Uterus (tissue), 4 donors: ENCODE data around the gene ITPR2. TPM values are rescaled to one million over a fixed set of nuclear protein-coding genes. Genes with fewer than 3 reads are reported as not detected.
"Not testable (repeated sequence)": the region's sequence is repeated elsewhere in the genome, so short reads cannot be mapped to it uniquely, and the experiment has no call there.

Experiments
- DNase-seq, 2 donors: peaks; one replicate each; pipeline ENCODE4 v3.0.0-alpha.2; 2019 to 2020
- H3K27ac ChIP-seq, 2 donors: fragments of 200-600 bp; sonication (generic); 1 replicate in 1 of 2; 2 replicates in 1 of 2; pipeline ENCODE4 v1.5.1; 2016 to 2018
- H3K27me3 ChIP-seq, 2 donors: fragments of 200-600 bp; sonication (generic); one replicate each; pipeline ENCODE4 v1.5.1; 2018 to 2019; ENCODE audit warnings: control low read depth in 1 of 2
- H3K36me3 ChIP-seq, 2 donors: fragments of 200-600 bp; sonication (generic); one replicate each; pipeline ENCODE4 v1.5.1; 2019; ENCODE audit warnings: control low read depth in 1 of 2
- H3K4me1 ChIP-seq, 2 donors: fragments of 200-600 bp; sonication (generic); one replicate each; pipeline ENCODE4 v1.5.1; 2018 to 2019; ENCODE audit warnings: control low read depth in 1 of 2
- H3K4me3 ChIP-seq, 2 donors: fragments of 200-600 bp; sonication (generic); 1 replicate in 1 of 2; 2 replicates in 1 of 2; pipeline ENCODE4 v1.5.1; 2018 to 2019; ENCODE audit warnings: mild to moderate bottlenecking in 1 of 2
- H3K9me3 ChIP-seq, 2 donors: fragments of 200-600 bp; sonication (generic); one replicate each; pipeline ENCODE4 v1.5.1; 2019; ENCODE audit warnings: control low read depth in 1 of 2
- CTCF ChIP-seq, 4 experiments: fragments of 200-600 bp in 2 of 4; fragments of 450-650 bp in 2 of 4; sonication (generic) in 2 of 4; IDR thresholded peaks; one replicate each; pipeline ENCODE4 v1.5.1; 2016 to 2019; ENCODE audit warnings: antibody characterized with exemption in 4 of 4, mild to moderate bottlenecking in 2 of 4, moderate library complexity in 1 of 4
- POLR2A ChIP-seq, 2 donors: fragments of 450-650 bp; IDR thresholded peaks; one replicate each; pipeline ENCODE4 v1.6.1; 2016; ENCODE audit warnings: antibody characterized with exemption in 2 of 2, mild to moderate bottlenecking in 1 of 2, moderate library complexity in 1 of 2
- intact Hi-C: fragments of 100-400 bp; cut with DNase I; formaldehyde crosslinking; loops from one replicate; pipeline ENCODE4 v1.15.1; 2023; ENCODE audit warnings: low total_unique reads
- total RNA-seq, 4 donors: library from RNA; depleted of rRNA in 3 of 4; stranded (reverse); fragments of >200 nt in 3 of 4; gene quantifications; one replicate each; pipeline versions ENCODE4 v1.1.0 to v1.2.4, GENCODE V29; 2014 to 2023
- donor health status: DM: yes; HTN: yes; CAD: no.

Gene ITPR2
- total RNA-seq, 4 donors from 2014 or later, result 53.5 to 271 (median 60.4) TPM

- H3K27me3 ChIP-seq, result no peaks in the 10 kb centered on the region
- no peaks in the 10 kb centered on the region for H3K9me3 ChIP-seq
- peak overlapping the region in 1 of 2 donors; percentile 17 for H3K27ac ChIP-seq
- H3K36me3 ChIP-seq, result no peaks in the 10 kb centered on the region
- H3K4me3 ChIP-seq, result no peak overlapping the region
- intact Hi-C loops, result no loop called here
- no peak for DNase-seq
- peaks cover 0 to 5% of the 10 kb centered on the region in 2 donors for H3K4me1 ChIP-seq
- TF ChIP-seq CTCF (IDR thresholded peaks at IDR 0.05) (no peak), POLR2A (IDR thresholded peaks at IDR 0.05) (no peak)
Measured at GRCh38 chr12:26678697-26679660, 154.0 kb downstream of the ITPR2 start.

GRCh38 chr12:26671487-26671886 is 161.5 kb downstream of the ITPR2 start:
- intact Hi-C loops, DNase-seq, H3K4me3 ChIP-seq, H3K4me1 ChIP-seq, H3K36me3 ChIP-seq, H3K9me3 ChIP-seq, H3K27ac ChIP-seq, H3K27me3 ChIP-seq: not testable (repeated sequence)

GRCh38 chr12:26668847-26669246 is 164.1 kb downstream of the ITPR2 start:
- H3K27me3 ChIP-seq, result no peaks in the 10 kb centered on the region
- H3K4me3 ChIP-seq, result no peak overlapping the region
- H3K9me3 ChIP-seq, result no peaks in the 10 kb centered on the region
- no peak overlapping the region for H3K27ac ChIP-seq
- no peak for DNase-seq
- no peaks in the 10 kb centered on the region for H3K4me1 ChIP-seq
- intact Hi-C loops, result no loop called here
- TF ChIP-seq POLR2A (IDR thresholded peaks at IDR 0.05), result no peak
- no peak for TF ChIP-seq CTCF (IDR thresholded peaks at IDR 0.05)
- no peaks in the 10 kb centered on the region for H3K36me3 ChIP-seq

- no peak overlapping the region for H3K27ac ChIP-seq
- no peaks in the 10 kb centered on the region for H3K4me1 ChIP-seq
- H3K4me3 ChIP-seq, result no peak overlapping the region
- H3K36me3 ChIP-seq, result no peaks in the 10 kb centered on the region
- no peak for DNase-seq
- H3K9me3 ChIP-seq, result no peaks in the 10 kb centered on the region
- intact Hi-C loops, result no loop called here
- no peak for TF ChIP-seq CTCF (IDR thresholded peaks at IDR 0.05)
- H3K27me3 ChIP-seq, result no peaks in the 10 kb centered on the region
Measured at GRCh38 chr12:26668230-26668629, 164.8 kb downstream of the ITPR2 start.

GRCh38 chr12:26666286-26666685 is 166.7 kb downstream of the ITPR2 start:
- H3K36me3 ChIP-seq, result no peaks in the 10 kb centered on the region
- intact Hi-C loops, result no loop called here
- no peak overlapping the region for H3K4me3 ChIP-seq
- H3K4me1 ChIP-seq, result no peaks in the 10 kb centered on the region
- no peaks in the 10 kb centered on the region for H3K27me3 ChIP-seq
- no peaks in the 10 kb centered on the region for H3K9me3 ChIP-seq
- DNase-seq, result no peak
- H3K27ac ChIP-seq, result no peak overlapping the region
- TF ChIP-seq CTCF (IDR thresholded peaks at IDR 0.05) (no peak), POLR2A (IDR thresholded peaks at IDR 0.05) (no peak)
